GM18505 (cell line): Measurements from ENCODE around the gene ARL4A.
"Not testable (repeated sequence)": the region's sequence is repeated elsewhere in the genome, so short reads cannot be mapped to it uniquely, and the experiment has no call there.

Source experiments
- ATAC-seq: cut with Tn5 transposase; IDR thresholded peaks from one replicate; pipeline ENCODE4 v1.9.1; 2021; ENCODE audit not compliant: unreplicated experiment
- POLR2A ChIP-seq: IDR thresholded peaks from 4 replicates; pipeline ENCODE4 v1.6.1; 2011; ENCODE audit warnings: borderline replicate concordance; ENCODE audit not compliant: insufficient read depth, insufficient read length; ENCODE audit errors: extremely low read depth

The ARL4A gene

GRCh38 chr7:12648704-12649261 lies 38.6 kb upstream of the ARL4A start:
- TF ChIP-seq POLR2A, result no peak
- ATAC-seq, result no peak

DNA sequence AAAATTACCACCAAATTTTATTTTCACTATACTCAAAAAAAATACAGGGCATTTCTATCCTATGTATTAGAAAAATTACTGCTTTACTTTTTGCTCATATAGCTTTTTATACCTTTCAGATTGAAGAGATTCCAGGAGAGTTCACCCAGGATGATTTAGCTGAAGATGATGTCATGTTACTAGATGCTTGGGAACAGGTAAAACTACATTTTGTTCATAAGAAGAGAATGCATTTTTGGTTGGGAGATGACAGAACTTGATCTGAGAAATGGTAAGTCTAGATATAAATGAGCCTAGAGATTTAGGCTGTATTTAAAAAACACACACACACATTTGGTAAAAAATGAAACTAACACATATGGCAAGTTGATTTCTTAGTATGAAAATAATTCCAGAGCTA lies 38.1 kb upstream of the ARL4A start:
- TF ChIP-seq POLR2A, result no peak
- ATAC-seq, result no peak

GRCh38 chr7:12650080-12650479 lies 37.4 kb upstream of the ARL4A start:
- no peak for TF ChIP-seq POLR2A
- no peak for ATAC-seq

GRCh38 chr7:12653110-12653509 lies 34.3 kb upstream of the ARL4A start:
- no peak for ATAC-seq

DNA sequence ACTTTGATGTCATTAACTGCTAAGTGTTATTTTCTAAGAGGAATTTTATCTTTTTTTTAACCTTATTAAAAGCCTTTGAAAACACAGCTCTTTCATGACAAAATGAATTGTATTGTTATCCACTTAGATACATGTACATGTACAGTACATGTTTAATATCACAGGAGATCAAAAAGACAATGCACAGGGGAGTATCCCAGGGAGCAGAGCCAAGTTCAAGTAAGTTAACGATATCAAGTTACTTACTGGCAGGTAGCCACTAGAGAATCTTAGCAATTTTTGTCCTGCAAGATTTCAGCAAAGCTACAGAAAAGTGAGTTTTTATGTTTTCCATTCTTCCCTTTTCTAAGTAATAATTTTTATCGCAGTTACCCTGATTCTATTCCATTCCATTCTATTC lies 33.9 kb upstream of the ARL4A start:
- TF ChIP-seq POLR2A, result no peak
- no peak for ATAC-seq

More at GRCh38 chr7:12653110-12653509, 34.3 kb upstream of the ARL4A start:
- no peak for TF ChIP-seq POLR2A

DNA sequence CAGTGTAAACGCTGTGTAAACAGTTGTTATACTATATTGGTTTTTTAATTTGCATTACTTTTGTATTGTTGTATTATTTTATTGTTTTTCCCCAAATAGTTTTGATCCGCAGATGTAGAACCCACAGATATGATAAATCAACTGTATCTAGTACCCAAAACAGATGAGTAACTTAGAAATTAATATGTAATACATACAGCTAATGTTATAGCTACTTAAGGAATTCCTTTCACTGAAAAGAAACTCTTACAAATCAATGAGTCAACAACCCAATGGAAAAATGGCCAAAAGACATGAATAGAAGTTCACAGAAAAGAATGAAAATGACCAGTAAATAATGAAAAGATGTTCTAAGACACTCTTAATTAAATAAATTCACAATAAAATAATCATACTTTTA lies 32.3 kb upstream of the ARL4A start:
- no peak for TF ChIP-seq POLR2A
- no peak for ATAC-seq

- ATAC-seq, result not testable (repeated sequence)
Measured at GRCh38 chr7:12660423-12660822, 27.0 kb upstream of the ARL4A start.

DNA sequence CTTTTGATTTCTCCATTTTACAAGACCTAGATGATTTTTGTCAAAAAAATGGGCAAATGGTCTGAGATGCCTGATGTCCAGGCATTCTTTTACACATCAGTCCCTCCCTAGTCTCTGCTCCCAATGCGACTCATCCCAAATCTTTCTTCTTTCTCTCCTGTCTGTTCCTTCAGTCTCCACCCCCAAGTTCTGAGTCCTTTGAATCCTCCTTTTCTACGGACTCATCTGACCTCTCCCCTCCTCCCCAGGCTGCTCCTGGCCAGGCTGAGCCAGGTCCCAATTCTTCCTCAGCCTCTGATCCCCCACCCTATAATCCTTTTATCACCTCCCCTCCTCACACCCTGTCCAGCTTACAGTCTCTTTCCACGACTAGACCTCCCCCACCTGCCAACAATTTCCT lies 26.4 kb upstream of the ARL4A start:
- ATAC-seq, result not testable (repeated sequence)

- no peak for TF ChIP-seq POLR2A
- no peak for ATAC-seq
Measured at GRCh38 chr7:12661581-12661980, 25.9 kb upstream of the ARL4A start.

DNA sequence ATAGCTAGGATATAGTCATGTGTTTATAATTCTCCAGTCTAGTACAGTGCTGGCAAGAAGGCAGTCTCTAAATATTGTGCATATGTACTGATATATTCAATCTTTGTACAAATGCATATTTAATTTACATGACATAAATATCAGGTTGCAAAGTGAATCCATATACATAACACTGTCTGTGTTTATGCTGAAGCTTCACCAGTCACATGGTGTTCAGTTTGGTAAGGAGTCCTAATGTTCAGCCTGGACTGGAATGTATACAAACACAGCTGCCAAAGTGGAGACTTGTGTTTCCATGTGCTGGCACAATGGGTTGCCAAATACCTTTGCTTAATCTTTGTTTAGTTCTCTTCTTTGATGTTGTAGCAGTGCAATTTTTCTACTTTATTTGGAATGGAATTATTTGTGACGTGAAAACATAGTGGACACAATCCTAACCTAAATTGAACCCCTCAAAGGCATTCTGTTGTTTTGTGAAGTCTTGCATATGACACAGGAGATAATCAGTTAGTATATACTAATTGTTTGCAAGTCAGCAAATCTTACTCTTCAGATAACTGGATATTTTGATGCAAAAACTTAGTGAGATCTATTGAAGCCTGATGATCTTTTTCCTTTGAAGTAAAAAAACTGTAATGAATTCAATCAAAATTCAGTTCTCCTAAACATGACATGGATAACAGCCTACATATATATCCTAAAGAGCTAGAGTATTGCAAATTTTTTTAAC lies 17.3 kb upstream of the ARL4A start:
- no peak for TF ChIP-seq POLR2A
- no peak for ATAC-seq

- ATAC-seq, result no peak
- TF ChIP-seq POLR2A, result no peak
Measured at GRCh38 chr7:12670743-12671520, 16.5 kb upstream of the ARL4A start.

- ATAC-seq, result not testable (repeated sequence)
Measured at GRCh38 chr7:12673436-12673835, 14.0 kb upstream of the ARL4A start.

GRCh38 chr7:12674053-12674452 lies 13.4 kb upstream of the ARL4A start:
- no peak for ATAC-seq
- TF ChIP-seq POLR2A, result no peak

GRCh38 chr7:12674861-12675260 lies 12.6 kb upstream of the ARL4A start:
- ATAC-seq, result peak; percentile 64
- no peak for TF ChIP-seq POLR2A
